NCI-H524 treated with DMSO at 0.1 percent for 48 hours (cell line): Measurements from ENCODE around the gene C4orf50.

ENCODE experiments used
- DNase-seq: peaks from one replicate; lab custom pipeline; 2025; lab: John Stamatoyannopoulos, UW

Gene C4orf50

DNA sequence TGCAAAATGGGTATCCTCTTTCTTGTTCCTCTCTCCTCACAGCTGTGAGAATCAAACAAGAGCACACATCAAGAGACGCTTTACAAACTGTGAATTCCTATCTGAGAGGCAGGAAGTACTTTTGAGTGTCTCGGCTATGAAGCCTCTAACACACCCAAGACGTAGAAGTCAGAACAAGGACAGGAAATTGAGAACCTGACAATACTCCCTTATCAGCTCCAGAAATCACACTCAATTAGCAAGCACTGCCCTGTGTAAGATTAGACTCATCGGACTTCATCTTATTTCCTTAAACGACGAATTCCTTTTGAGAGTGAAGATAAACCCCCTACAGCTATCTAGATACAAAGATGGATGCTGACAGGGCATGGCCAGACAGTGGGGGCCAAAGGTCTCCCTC is 74.7 kb downstream of the C4orf50 start:
- no peak for DNase-seq

GRCh38 chr4:5942947-5943346 is 75.3 kb downstream of the C4orf50 start:
- DNase-seq, result no peak

DNA sequence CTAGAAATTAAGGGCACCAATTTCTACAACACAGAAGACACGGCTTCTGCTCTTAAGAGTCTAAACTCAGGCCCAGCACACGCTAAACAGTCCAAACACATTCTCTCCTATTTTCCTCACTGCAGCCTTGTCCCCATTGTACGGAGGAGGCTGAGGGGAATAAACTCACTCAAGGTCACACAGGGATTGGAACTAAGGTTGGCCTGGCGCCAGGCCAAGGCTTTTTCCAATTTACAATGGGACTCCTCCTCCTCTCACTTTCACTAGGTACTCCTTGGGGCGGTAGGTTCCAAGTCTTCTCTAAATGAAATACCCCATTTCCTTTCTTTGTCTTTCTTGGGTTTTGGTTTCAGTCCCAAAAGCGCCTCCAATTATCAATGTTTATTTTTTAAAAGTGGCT is 76.6 kb downstream of the C4orf50 start:
- no peak for DNase-seq

GRCh38 chr4:5940470-5941203 is 77.6 kb downstream of the C4orf50 start:
- DNase-seq, result peak; percentile 16

GRCh38 chr4:5933996-5934831 is 84.0 kb downstream of the C4orf50 start:
- DNase-seq, result no peak

DNA sequence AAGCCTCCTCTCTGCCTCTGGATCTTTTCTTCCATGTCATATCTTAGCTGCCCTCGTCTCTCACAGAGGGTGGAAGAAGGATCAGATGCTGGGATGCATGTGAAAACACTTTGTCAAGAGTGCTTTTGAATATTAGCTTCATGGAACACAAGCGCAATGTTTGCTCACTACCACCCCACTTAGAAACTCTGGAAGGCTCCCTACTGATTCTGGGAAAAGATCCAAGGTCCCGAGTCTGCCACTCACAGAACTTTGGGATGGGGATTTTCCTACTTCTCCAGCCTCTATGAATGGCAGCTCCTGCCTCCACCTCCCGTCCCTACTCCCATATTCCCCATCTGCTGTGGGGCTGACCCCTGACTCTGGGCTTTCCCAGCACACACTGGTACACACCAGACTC is 85.1 kb downstream of the C4orf50 start:
- no peak for DNase-seq

DNA sequence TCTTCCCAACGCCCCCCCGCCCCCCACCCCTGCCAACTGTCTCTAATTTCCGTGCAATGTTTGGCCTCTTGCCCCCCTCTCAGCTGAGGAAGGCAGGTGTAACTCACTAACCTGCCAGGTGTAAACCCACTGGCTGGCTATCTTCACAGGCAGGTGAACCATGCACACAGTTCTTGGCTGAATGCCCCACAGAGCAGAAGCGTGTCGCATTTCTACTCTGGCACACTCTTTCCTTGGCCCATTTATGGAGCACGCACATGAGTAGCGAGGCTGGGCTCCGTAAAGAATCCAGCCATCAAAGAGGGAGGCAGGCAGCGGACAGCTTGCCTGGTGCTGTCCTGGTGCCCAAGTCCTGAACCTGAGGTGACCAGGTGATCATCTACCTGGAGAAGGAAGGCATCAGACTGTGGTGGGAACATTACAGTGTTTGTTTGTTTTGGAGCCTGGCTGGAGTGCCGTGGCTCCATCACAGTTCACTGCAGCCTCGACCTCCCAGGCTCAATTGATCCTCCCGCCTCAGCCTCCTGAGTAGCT is 86.1 kb downstream of the C4orf50 start:
- DNase-seq, result no peak

DNA sequence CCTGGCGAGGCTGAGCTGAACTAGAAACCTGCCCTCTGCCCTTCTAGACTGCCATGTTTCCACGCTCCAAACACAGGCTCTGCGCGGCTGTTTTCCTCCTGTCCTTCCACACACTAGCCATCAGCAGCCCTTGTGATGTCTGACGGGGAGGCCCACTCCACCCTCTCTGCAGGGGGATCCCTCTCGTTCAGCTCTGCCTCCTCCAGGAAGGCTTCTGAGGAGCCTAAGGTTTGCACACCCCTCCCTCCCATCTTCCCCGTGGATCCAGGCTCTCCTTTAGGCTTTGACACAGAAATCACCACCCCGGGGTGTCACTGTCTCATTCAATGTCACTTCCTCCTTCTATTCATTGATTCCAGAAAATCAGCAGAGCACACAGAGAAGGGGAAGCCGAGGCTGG is 86.7 kb downstream of the C4orf50 start:
- DNase-seq, result no peak

DNA sequence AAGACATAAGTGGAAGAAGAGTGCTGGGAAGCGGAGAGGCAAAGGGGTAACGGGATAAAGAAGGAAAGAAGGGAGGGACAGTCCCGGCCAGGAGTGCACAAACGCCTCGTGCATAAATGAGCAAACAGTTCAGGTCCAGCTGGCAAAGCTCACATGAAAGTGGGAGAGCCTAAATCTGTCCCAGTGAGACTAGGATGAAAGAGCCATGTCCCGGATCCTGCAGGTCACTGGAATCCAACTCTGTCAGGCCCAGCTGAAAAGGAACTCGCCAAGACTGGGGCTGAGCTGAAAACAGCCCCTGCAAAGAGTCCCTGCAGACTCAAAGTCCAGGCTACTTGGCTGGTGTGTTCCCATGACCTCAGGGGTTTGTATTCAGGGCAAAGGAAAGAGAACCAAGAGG is 87.4 kb downstream of the C4orf50 start:
- no peak for DNase-seq

GRCh38 chr4:5930456-5930855 is 87.8 kb downstream of the C4orf50 start:
- DNase-seq, result no peak

- DNase-seq, result no peak
Measured at GRCh38 chr4:5928844-5929420, 89.3 kb downstream of the C4orf50 start.

- no peak for DNase-seq
Measured at GRCh38 chr4:5928274-5928673, 90.0 kb downstream of the C4orf50 start.

DNA sequence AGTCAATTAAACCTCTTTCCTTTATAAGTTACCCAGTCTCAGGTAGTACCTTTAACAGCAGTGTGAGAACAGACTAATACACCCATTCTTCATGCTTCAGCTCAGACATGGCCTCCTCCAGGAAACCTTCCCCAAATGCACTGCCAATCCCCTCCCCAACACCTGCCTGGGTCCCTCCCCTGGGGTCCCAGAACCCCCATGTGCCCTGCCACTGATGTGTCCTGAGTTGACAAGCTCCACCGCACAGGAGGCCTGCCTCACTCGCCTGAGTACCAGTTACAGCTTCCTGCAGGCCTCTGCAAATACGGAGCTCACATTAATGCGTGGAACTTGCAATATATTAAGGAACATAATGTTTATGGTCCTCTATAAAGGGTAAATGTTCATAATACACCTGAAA is 90.5 kb downstream of the C4orf50 start:
- DNase-seq, result no peak

DNA sequence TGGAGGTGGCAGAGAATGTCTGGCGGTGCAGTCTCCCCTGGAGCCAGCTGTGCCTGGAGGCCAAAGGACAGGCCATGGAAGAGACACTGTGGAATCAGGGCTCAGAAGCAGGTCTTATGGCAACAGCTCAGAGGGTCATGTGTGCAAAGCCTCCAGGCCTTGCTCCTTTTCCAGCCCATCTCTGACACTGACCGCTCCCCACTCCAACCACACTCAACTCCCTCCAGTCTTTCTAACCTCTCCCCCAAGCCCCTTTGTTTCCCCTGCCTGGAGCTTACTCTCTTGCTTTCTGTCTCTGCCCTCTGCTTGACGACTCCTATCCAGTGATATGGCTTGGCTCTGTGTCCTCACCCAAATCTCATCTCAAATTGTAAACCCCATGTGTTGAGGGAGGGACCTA is 91.1 kb downstream of the C4orf50 start:
- DNase-seq, result no peak

DNA sequence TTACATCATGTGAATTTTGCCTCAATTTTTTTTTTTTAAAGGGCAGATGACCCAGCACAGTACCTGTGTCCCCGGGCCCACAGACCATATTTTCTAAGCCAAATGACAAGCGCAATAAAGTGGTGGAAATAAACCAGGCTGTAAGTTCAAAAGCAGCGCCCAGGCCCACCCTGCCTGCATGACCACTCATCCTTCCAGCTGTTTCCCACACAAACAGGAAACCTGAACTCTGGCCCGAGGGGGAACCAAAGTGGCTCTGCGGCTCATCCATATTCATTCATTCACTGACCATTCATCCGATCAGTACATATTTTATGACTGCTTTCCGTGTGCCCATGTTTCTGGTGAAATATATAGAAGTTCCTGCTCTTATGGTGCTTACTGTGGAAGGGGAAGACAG is 91.6 kb downstream of the C4orf50 start:
- DNase-seq, result no peak

DNA sequence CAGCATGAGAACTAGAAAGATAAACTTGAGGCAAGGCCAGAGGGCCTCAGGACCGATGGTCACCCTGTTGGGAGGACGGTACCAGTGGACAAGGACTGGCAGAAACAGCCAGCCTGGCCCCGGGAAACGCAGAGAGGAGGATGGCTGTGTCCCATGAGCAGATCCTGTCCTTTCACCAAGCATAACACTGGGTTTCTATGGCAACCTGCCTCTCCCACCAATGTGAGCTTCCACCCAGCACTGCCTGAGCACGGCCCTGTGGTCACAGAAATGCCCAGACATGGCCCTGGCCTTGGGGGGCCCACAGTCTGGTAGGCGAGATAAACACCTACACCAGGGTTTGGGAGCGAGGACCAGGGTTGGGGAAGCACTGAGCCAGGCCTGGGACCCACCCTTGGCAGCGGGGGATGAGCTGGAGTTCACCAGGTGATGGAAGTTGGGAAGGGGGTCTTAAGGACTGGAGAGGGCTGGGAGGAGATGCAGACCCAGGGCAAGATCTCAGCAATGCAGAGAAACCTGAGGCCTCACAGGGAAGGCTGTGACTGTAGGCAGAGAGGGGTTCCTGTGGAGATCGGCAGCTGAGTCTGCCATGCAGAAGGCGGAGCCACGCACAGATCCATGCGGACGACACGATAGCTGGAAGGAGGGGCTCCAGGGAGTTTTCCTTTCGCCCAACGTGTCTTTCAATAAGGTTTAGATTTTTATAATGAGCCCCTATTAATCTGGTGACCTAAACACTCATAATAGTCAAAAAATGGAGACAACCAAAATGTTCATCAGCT is 92.6 kb downstream of the C4orf50 start:
- no peak for DNase-seq

GRCh38 chr4:5924461-5925125 is 93.6 kb downstream of the C4orf50 start:
- DNase-seq, result no peak

GRCh38 chr4:5923376-5923775 is 94.9 kb downstream of the C4orf50 start:
- no peak for DNase-seq

- no peak for DNase-seq
Measured at GRCh38 chr4:5922556-5922955, 95.7 kb downstream of the C4orf50 start.

DNA sequence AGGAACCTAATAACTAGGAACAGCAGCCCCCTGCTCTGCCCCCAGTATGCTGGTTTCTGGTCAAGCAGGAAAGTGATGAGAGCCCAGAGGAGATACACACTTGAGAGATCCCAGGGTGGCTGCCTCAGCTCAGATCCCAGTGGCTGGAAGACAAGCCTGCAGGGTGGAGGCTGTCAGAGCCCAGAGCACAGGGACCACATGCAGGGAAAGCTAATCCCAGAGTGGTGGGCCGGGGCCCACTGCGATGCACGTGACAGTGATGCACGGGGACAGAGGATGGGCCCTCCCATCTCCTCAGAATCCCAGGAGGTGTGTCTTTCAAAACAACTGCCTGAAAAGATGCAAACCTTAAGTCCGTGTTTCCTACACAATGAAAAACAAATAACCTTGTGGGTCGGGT is 96.2 kb downstream of the C4orf50 start:
- no peak for DNase-seq
